SIG-M5 treated with dmso at 0.1 percent for 504 hours (cell line): ENCODE measurements around the gene PAPPA.

Experiments
- DNase-seq: peaks from one replicate; lab custom pipeline; 2025; ENCODE audit not compliant: unreplicated experiment; lab: John Stamatoyannopoulos, UW

Gene PAPPA

DNA sequence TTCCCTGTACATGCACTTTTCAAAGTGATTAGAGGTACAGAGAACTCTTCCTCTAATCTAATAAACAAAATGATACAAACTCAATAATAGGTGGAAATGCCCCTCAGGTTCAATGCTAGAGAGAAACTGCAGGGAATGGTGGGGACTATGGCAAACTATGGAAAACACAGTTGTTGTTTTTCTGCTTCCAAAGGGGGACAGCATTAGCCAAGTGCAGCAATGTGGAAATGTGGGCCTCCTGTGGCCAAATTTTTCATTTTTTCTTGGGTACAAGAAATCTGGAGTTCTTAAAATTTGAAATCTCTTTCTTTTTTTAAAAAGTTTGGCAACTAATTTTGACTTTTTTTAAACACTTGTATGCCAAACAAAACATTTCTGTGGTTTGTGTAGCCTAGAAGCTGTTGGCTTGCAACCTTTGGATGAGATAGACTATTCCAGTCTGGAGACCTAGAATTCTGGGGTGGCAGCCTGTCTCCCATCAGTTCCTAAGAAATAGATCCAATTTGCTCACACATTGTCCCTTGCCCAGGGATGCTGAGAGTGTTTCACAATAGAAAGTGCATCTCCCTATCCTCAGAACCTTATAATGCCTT is 218.6 kb downstream of the PAPPA start:
- DNase-seq, result no peak

DNA sequence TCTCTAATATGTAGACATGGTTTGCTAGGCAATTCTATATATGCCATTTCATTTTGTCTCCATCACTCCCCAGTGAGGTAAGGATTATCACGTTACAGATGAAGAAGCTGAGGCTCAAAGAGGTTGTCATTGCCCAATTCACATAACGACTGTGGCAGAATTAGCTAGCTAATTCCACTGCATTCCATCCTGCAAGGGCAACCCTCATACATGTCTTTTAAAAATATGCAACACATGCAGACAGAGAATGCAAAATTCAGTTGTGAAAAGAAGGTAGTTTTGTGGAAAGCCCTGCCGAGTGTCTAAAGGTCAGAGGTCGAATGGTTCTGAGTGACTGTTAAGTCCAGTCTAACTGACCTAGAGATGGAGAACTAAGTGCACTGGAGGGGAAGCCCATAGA is 219.2 kb downstream of the PAPPA start:
- DNase-seq, result no peak

DNA sequence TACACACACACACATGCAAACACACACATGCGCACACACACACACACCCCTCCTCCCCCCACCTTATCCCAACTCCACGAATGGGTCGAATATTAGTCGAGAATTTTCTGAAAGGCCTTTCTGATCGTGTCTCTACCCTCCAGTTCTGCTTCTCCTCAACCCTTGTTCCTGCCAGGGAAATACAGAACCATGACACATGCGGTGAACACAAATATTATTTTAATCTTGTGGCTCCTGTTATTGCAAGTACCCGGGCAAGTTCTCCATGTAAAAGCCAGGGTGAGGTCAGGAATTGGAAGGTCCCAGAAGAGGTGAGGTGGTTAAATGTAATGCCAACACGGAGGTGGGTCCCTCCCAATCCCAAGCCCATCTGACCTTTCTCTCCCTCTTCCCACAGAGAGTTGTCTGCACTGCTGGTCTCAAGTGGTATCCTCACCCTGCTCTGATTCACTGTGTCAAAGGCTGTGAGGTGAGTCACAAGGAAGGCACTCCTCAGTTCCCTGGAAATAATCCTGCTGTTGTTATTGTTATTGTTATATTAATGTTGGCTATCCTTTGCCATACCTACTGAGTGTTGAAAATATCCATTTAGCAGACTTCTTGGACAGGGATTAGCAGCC is 223.7 kb downstream of the PAPPA start:
- DNase-seq, result no peak

DNA sequence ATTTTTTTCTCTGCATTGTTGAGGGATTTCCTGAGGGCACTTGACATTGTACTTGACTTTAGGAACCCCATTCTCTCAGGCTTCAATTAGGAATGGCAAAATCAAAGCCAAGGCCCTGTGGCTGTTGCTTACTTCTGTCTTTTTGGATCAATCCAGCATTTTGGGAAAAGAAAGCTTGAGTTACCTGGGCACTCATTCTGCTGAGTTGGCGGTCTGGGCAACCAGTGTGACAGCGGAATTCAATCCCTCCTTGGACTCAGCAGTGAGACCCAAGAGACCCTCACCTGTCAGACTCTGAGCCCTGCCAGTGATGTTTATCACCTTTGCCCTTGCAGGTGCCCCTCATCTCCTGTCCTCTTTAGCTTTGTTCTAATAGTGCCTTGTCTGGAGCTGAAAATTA is 225.3 kb downstream of the PAPPA start:
- DNase-seq, result no peak

DNA sequence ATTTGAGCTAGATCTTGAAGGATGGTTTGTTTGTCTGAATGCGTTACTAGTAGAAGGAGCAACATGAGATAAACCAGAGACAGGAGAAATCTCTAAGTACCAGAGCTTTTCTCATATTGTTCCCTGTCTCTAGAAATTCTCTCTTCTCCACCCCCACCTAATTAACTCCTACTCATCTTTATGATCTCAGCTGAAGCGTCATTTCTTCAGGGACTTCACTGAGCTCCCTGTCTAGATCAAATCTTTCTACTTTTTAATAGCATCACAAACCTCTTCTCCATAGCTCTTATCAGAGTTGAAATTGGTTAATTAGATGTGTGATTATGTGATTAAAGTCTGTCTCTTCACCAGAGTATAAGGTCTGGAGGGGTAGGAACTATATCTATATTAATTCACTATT is 226.2 kb downstream of the PAPPA start:
- DNase-seq, result no peak

DNA sequence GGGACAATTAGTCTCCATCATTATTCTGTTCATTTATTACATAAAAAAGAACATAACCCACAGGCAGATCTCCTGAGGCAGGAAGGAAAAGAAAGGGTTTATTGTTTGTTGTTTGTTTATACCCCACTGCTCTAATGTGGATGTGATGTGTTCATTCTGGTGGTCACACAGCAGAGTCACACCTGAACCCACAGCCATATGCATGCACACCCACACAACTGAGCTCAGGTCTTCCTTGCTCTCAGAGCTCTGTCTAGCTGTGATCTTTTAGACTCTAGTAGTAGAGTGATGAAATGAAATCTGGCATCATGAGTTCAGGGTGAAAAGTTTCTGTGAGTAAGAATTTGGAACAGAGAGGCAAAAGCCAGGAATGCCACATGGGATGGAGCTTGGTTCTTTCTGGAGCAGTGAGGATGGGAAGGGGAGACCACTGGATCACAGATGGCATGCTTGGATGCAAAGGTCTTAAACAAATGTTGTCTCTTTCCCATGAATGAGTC is 227.0 kb downstream of the PAPPA start:
- DNase-seq, result no peak

DNA sequence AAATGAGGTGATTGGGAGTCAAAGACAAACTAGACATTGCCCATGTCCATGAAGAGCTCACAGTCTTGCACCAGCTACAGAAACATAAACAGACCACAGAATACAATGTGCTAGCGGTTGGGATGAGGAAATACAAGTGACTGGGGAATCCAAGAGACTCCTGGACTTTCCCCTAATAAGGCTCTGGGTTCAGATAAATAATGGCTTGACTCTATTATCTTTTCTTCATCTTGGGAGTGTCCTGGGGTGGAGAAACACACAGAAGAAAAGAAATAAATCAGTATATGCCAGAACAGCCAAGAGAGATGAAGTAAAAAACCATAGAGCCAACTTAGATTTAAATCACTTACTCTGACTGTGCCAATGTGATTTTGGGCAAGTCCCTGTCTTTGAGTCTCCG is 227.8 kb downstream of the PAPPA start:
- DNase-seq, result no peak

DNA sequence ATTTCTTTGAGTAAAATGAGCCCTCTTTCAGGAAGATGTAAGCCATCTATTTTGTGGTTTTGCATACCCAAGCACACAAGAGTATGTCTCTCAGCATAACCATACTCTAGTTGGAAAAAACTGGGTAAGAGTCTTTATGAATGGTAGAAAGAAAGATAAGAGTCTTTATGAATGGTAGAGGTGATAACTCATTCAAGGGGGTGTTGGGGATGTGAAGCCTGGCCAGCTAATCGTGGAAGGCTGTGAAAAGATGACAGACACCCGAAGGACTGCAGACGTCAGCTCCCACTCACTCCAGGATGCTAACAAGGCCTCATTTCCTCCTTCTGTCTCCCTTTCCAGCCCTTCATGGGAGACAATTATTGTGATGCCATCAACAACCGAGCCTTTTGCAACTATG is 228.5 kb downstream of the PAPPA start:
- no peak for DNase-seq

DNA sequence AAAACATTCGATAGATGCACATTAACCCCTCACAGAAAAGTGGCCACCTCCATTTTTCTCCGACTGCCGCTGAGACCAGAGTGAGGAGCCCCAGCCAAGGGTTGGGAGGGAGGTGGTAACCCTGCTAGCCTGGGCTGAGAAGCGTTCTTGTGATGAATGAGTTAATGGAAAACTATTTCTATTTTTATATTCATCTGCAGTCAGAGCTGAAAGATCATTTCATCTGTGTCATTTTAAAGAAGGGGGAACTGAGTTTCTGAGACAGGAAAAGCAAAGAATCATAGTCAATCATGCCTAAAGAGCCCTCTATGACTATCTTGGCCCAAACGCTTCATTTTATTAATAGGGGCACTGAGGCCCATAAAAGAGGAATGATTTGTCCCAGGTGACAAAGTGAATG is 229.5 kb downstream of the PAPPA start:
- no peak for DNase-seq

DNA sequence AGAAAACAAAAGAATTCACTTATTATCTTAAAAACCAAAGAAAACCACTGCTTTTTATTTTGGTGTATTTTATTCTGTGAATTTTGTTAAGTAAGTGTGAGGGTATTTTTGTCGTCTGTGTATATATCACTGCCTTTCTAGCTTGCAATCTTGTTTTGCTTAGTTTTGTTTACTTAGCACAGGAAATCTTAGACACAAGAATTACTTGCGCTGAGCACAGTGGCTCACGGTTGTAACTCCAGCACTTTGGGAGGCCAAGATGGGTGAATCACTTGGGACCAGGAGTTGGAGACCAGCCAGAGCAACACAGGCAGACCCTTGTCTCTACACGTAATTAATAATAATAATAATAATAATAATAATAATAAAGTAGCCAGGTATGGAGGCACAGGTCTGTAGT is 230.3 kb downstream of the PAPPA start:
- no peak for DNase-seq

DNA sequence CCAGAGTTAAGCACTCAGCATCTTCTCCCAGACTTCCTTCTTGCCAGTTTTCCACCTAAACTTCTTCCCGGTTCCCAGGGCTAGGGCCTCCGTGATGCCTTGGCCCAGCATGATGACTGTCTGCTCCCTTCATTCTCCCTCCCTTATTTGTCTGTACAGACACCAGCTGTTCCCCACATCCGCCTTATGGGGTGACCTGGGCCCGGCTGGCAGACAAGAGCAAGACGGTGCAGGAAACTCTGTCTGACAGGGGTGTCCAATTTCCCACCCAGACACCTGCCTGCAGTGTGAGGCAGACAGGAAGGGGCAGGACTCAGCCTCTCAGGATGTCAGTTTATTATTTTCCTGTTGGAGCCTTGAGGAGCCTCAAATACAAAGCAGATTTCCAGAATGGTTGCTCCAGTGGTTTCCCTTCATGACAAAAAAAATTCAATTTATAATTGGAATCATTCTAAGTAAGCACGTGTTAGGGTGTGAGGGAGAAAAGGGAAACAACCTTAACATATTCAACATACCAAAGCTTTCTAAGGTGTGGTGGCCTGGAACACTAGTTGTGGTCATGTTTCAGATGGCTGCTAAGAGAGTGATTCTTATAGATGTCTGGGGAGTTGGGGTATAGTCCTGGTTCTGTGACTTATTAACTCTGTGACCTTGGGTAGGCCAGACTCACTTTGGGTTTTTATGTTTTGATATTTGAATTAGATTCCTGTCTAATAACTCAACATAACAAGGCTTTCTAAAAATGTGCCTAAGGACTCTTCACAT is 234.5 kb downstream of the PAPPA start:
- DNase-seq, result no peak

DNA sequence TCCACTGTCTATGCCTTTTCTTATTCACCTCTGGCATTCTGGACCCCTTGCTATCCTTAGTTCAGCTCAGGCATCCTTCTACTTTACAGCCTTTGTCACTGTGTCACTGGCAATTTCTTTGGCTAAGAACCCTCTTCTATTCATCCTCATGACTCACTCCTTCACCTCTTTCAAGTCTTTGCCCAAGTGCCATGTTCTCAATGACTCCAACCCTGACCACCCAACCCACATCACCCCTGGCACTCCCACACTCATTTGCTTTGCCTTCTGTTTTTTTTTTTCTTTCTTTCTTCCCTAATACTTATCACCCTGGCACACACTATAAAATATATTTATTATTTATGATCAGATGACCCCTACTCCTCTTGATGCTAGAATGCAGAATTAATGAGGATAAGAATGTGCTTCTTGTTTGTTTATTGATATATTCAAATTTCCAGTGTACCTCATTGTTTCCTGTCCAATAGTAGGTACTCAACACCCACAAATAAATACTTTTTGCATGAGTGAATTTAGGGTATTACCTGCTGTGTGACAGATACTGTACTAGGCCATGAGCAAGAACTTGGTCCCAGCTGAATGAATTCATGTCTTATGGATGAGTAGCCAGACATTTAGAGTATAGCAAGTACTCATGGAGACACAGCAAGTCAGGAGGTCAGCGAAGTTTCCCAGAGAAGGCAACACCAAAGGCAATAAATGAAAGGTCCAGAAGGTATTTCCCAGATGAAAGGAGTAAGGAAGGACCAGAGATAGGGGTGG is 236.1 kb downstream of the PAPPA start:
- no peak for DNase-seq

DNA sequence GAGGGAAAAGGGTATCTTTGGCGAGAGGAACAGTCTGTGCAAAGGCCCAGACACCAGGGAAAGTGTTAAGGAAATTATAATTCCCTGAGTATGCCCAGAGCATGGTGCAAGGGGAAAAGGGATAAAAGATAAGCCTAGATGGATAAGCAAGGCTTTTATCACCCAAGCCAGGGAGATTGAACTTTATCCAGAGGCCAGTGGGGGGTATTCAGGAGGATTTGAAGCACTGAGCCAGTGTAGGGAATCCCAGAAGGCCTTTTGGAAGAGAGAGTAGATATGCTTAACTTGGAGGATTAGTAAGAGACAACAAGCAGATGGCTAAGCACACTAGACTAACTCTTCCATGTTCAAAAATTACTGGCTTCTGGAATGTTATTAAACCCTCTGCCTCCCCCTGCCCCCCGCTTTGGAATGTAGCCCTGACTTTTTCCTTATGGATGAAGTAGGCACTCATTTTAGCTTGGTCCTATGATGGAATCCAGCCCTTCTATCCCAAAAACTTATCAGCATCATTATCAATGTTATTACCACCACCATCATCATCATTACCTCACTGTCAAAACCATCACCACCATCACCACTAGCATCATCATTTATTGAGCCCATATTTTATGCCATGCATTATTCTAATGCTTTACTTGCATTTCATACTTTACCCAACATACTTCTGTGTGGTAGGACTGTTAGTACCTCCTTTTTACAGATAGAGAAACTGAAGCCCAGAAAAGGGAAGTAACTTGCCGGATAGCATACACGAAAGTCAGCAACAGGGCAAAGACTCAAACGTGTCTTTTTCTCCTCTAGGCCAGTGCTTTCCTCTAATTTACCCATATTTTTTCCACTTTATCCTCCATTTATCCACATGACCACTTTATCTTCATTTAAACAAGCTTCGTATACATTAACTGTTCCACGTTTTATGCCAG is 237.0 kb downstream of the PAPPA start:
- no peak for DNase-seq

DNA sequence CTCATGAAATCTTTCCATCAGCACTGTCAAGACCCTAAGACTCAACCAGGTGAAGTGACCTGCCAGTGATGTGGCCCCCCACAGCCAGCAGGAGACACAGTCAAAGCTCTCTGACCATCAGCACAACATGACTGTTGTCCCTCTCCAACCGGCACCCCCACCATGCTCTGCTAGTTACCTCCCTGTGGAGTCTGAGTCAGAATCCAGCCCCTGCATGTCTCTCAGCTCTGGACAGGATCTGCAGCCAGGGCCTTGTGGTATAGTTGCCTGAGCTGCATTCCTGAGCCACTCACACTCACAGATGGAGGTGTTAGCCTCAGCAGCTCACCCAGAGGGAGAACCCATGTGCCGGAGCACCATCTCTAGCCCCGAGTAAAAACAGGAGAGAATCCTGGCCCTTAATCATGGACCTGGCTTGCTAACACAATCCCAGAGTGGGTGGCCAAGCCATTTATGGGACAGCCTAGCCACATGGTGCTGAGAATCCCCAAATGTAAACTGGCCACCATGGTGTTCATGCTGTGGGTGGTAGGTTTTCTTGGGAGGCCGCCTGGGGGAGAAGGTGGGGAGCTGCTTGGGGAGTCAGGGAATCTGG is 237.8 kb downstream of the PAPPA start:
- no peak for DNase-seq

DNA sequence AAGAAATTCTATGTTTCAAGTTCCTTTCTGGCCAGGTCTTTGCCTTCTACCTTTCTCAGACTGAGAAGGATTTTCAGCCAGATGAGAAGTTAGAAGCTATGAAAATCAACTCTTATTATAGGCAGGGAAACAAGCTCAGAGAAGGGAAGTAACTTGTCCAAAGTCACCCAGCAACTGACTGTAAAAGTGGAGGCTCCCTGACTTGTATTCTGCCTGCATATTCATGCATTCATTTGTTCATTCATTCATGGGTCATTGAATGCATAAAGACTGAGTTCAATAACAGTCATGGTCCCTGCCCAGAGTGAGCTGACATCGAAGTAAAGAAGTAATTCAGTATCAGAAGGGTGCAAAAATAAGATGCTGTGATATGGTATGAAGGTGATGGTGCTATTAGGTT is 239.6 kb downstream of the PAPPA start:
- DNase-seq, result no peak

DNA sequence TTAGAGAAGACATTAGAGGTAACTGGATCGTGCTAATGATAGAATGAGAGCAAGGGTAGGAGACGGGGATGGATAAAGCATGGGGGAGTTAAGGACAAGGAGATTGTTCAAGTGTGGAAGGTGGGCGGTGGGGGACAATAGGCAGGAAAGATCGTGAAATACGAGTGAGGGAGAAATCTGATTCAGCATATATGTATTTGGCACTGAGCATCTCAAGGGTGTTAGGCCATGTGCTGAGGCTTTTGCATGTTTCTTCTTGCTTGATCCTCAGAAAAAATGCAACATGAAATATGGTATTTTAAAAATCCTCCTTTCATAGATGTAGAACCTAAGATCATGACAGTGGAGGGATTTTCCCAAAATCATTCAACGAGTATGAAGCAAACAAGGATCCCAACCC is 240.5 kb downstream of the PAPPA start:
- no peak for DNase-seq

DNA sequence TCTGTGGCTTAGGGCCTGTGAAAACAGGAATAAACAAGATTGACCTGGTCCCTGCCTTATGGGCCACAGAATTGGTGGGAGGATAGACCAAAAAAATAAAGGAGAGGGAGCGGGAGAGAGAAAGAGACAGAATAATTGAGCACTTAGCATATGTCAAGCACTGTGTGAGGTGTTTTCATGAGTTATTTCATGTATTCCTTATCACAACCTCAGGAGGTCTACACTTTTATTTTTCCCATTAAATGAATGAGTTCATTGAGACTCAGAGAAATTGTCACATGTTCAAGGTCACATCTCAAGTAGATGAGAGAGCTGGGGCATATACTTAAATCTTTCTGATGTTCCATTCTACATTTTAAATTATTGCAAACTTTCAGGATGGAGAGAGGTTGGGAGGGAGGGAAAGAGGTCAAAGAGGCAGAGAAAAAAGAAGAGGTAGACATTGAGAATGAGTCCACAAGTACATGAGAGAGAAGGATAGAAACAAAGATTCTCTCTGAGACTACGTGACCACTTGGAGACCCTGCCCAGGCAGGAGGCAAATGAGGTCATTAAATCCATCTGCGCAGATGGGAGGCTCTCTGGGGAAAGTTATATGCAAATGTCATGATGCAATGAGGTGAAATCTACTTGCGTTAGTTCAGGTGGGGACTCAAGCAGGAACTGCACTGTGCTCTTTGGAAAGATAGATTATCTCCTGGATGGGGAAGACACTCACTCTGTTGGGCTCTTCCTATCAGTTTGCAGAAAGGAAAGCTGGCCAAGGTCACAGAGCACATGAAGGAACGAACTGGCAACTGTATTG is 241.5 kb downstream of the PAPPA start:
- DNase-seq, result no peak

DNA sequence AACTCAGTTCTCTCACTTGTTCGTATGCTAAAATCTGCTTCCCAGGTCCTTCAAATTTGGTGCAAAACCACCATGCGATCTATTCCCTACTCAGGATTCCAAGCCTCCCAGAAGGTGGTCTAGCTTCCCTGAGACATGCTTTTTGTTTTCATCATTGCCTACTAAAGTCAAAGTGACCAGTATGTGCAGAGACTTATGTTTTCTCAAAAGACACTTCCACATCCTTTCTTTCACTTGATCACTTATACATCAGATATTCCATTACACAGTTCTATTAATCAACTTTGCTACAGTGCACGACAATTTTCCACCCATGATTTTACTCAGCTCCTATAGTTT is 242.1 kb downstream of the PAPPA start:
- DNase-seq, result no peak

DNA sequence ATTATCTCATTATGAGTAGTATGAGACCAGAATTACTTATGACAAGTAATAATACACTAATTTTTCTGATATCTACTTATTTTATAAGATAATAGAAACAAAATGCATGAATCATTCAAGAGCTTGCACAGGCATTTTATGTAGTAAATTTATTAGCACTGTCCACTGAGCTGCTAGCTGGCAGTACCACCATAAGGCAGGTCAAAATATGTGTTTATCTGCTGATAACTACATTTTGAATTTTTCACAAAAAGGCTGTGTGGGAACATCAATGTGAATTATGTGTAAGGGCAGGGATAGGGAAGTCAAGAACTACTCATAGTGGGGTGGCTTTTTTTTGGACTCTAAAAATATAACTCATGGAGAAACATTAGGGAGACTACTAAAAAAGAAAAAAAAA is 249.6 kb downstream of the PAPPA start:
- no peak for DNase-seq

DNA sequence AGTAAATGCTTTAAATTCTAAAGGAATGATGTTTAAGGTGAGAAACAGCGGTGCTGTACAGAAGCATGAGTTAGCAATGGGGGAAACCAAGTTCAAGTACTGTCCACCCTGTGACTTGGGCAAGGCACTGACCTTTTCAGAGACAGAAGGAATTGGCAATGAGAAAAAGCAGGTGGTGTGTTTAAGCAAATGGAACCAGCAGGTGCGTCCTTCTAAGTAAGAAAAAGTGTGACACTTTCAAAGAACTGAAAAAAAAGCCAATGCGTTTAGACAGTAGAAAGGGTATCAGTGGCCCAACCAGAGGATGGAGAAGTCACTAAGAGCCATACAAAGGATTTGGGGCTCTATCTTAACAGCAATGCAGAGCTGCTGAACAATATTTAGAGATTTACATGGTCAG is 250.6 kb downstream of the PAPPA start:
- DNase-seq, result no peak
